Lung microvascular endothelial cell (primary cell): Measurements from ENCODE around the gene ANKRD12. TPM values are rescaled to one million over a fixed set of nuclear protein-coding genes. Genes with fewer than 3 reads are reported as not detected.
A peak's percentile ranks its signal among the peaks of the same experiment; 100 is the strongest.

Source experiments
- DNase-seq, 2 donors: peaks; one replicate each; pipeline versions ENCODE4 v3.0.0 to v3.0.0-alpha.2; 2010; ENCODE audit warnings: low read depth in 2 of 2
- total RNA-seq: library from RNA; depleted of rRNA; stranded (reverse); fragments of >200 nt; gene quantifications from 2 replicates; pipeline ENCODE4 v1.2.1, GENCODE V29; 2014

ANKRD12 gene
- total RNA-seq, 1 donor from 2014 or later = 35.5 TPM

GRCh38 chr18:9106094-9106493 is 30.5 kb upstream of the ANKRD12 start:
- no peak for DNase-seq

DNA sequence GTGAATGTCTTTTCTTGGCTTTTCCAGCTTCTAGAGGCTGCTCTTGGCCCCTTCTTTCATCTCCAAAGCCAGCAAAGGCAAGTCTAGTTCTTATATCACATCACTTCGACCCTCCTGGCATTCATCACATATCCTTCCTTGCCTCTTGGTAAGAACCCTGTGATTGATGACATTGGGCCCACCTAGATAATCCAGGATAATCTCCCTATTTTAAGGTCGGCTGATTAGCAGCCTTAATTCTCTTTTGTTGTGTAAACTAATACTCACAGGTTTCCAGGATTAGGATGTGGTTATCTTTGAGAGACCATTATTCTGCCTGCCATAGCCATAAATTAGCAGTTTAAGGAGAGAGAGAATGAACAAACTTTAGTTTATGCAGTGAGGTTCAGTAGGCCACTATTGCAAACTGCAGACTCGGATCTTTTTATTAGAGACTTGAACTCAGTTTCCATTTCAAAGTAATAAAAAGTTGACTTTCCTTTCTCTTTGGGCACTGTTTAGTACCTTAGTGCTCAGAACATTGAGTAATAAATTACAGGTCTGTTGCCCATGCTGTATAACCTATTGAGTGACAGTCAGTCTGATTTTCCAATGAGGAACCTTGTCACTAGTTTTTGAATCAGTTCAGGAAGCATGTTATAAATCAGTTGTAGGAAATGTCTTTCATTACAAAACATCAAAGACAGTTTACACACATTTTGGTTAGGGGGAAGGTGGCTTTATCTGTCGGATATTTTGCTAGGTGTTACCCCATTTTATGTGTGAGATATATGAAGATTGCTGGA is 29.6 kb upstream of the ANKRD12 start:
- peak; percentile 15 to 62 for DNase-seq

DNA sequence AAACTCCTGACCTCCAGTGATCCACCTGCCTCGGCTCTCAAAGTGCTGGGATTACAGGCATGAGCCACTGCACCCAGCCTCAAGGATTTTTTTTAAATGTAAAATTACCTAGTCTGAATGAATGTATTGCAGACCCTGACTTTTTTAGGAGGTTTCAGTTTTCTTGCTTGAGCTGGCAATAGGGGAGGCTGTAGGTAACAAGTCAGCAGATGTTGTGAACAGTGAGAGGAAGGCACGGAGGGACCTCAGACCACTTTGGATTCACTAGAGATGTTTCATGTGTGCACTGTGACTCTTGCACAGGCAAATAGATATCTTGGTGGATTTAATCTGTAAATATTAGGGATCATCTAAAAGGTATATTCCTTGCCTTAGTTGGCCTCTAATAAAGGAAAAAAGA is 27.7 kb upstream of the ANKRD12 start:
- no peak for DNase-seq

GRCh38 chr18:9109523-9109922 is 27.1 kb upstream of the ANKRD12 start:
- peak in 1 of 2 donors; percentile 13 for DNase-seq

- no peak for DNase-seq
These were observed 23.0 kb upstream of the ANKRD12 start for GRCh38 chr18:9113468-9114149.

DNA sequence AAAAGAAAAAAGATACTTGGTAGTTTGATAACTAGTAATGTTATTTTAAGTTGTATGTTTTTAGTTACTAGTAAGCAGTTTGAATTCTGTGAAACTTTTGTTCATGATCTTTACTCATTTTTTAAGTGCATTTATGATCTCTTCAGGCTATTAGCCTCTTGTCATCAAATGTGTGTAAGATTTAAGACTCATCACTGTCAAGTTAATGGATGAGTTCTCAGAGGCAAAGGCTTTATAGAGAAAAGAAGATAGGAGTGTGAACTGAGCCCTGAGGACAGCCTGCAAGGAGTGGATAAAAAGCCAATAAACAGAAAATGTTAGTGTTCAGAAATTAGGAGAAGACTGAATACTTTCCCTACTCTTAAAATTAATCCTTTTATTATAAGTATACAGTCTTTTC is 20.6 kb upstream of the ANKRD12 start:
- no peak for DNase-seq

DNA sequence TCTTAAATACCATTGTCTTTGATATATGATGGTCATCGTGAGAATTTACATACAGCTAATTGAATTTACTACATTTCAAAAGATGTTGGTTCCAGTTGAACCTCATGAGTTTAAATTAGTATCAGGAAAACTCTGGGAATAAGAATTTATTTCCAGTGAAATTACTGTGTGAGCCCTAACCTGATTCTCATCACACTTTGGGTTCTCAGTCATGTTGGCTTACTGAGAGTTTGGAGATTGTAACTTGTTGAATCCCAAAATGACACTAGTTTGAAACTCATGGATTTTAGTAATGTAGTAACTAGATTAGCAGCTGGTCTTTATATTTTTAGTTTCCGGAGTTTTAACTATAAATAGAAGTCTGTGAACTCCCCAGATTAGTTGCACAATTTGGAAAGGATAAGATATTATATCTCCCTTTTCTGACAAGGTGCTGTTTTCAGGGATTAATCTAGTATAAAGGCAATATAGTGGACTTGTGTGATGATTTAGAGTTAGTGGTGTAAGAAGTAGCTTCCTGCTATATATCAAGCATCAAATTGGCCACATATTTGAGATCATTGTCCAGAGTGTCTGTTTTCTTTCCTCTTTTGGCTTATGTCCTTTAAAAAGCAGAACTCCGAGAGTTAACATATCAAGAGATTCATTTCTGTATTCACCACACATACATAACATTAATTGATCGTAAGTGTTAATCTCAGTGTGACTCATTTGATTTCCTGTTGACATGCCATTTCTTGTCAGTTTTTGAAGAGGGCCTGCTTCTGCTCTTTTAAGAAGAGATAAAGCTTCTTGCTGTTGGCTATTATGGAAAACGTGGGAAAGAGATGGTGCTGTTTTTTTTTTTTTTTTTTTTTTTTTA is 18.4 kb upstream of the ANKRD12 start:
- DNase-seq = peak; percentile 34 to 71

DNA sequence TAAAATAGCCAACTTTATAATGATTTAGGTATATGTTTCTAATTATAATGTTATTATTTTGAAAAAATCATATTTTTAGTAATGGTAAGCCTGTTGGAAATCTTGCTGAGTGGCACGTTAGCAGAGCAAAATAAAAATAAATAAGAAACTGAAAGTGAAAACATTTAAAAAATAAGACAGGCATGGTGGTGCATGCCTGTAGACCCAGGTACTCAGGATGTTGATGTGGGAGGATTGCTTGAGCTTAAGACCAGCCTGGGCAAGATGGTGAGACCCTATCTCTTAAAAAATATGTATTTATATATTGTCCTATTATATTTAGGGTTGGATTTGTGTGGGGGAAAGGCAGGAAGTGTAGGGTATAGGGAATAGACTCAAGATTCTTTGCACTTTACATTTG is 15.8 kb upstream of the ANKRD12 start:
- DNase-seq = no peak

DNA sequence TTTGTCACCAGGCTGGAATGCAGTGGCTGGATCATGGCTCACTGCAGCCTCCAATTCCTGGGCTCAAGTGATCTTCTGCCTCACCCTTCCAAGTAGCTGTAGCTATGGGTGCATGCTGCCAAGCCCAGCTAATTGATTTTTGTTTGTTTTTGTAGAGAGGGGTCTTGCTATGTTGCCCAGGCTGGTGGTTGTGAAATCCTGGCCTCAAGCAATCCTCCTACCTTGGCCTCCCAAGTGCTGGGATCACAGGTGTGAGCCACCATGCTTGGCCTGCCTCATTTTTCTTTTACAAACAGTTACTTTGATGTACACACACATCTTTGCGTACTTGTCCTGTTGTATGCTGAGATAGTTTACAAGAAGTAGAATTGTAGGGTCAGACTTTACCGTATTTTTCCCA is 13.1 kb upstream of the ANKRD12 start:
- DNase-seq = no peak

GRCh38 chr18:9124824-9125223 is 11.8 kb upstream of the ANKRD12 start:
- DNase-seq = no peak

- no peak for DNase-seq
These were observed 10.2 kb upstream of the ANKRD12 start for GRCh38 chr18:9126337-9126736.

- no peak for DNase-seq
These were observed 6.4 kb upstream of the ANKRD12 start for GRCh38 chr18:9130195-9130594.

DNA sequence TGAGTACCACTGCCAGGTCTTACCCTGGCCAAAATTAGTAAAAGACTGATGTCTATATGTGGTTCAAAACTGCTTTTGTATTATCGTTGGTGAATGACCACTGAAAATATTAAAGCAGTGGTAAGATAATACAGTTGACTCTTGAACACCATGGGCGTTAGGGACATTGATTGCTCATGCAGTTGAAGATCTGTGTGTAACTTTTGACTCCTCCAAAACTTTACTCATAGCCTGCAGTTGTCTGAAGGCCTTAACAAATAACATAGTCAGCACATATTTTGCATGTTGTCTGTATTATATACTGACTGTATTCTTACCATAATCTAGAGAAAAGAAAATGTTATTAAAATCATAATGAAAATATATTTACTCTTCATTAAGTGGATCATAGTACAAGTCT is 5.8 kb upstream of the ANKRD12 start:
- no peak for DNase-seq

GRCh38 chr18:9132628-9133027 is 4.0 kb upstream of the ANKRD12 start:
- no peak for DNase-seq

GRCh38 chr18:9133225-9133624 is 3.4 kb upstream of the ANKRD12 start:
- no peak for DNase-seq

GRCh38 chr18:9135081-9135911 is 1.3 kb upstream of the ANKRD12 start:
- DNase-seq = no peak

DNA sequence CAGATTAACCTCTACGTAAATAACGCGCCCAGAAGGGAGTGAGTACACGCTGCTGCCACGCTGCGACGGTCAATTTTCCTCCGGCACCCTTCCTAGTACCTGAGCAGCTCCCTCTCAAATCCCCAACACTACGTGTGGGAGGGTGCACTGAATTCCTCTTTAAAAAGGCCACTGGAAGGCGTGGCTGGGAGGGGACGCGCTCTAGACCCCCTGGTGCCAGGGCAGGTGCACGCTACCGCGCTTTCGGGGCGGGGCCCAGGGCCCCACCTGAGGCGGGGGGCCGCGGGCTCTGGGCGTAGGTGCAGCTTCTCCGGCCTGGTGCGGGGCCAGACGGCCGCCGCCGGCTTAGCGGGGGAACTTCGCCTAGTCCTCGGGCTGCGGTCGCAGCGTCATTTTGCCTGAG is 668 bp upstream of the ANKRD12 start:
- peak; percentile 29 to 32 for DNase-seq

DNA sequence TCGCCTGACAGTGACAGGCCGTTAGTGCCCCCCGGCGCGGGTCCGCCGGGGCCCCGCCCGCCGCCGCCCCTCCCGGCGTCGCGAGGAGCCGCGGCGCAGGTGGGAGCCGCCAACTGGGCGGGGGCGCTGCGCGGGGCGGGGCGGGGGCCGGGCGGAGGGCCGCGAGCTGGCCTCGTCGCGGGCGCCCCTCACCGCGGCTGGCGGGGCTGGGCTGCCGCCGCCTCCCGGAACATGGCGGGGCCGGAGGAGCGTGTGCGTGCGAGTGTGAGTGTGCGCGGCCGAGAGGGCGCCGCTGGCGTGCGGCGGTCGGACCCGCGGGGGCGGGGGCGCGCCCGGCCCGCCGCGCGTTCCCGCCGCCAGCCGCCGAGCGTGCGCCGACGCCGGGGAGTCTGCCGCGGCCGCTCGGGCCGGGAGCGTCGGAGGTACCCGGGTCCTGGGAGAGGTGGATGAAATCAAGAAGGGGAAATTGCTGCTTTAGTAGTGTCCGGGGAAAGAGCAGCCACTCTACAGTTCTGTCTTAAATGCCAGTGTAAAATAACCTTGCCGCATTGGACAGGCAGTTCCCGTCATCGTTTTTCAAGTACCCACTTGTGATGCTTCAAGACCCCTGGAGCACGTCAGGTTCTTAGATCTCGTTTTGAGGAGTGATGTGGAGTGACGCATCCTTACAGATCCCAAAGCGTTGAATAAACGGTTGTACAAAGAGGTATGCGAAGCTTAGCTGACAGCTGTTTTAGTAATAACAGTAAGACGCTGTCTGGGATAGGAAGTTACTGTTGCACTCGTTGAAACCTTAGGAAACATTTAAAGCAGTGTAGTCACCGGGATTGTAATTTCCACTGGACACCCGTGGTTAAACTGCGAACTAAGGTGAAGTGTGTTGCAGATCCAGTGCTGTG is 836 bp downstream of the ANKRD12 start:
- DNase-seq = peak; percentile 81 to 86

DNA sequence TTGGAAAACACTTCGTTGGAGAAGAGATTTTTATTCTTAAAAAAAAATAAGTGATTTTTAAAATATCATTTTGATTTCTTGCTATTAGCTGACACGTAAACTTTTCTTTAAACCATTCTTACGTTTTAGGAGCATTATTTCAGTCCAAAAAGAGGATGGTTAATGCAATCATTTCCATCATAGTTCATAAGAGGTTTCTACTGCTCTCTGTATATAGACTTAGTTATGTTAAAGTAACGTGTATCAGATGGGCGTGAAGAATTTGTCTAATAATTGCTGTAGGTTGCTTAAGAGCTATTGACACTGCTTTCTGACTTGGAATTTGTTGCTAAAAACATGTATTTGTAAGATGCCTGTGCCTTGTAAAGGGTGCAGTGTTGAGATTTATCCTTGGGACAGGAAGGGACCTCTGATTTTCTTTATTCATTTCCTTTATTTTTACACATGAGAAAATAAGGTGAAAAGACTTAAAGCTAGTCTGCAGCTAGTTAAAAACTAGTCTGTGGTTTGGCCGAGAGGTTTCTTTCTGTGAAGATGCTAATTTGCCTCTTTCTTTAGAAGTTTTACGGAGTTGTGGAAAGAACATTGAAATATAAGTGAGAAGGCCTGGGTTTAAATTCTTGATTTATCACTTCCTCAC is 2.9 kb downstream of the ANKRD12 start:
- DNase-seq = no peak

GRCh38 chr18:9140381-9140780 is 3.8 kb downstream of the ANKRD12 start:
- DNase-seq = no peak
